Hematopoietic multipotent progenitor cell treated with erythropoietin and hydrocortisone succinate and interleukin-3 and kit ligand, for 4 days (in vitro differentiated cells): ENCODE data around the gene XPO6.
"Not testable (repeated sequence)": the region's sequence is repeated elsewhere in the genome, so short reads cannot be mapped to it uniquely, and the experiment has no call there.

Source experiments
- DNase-seq: peaks from one replicate; pipeline ENCODE4 v3.0.0-alpha.2; 2015

Gene XPO6

DNA sequence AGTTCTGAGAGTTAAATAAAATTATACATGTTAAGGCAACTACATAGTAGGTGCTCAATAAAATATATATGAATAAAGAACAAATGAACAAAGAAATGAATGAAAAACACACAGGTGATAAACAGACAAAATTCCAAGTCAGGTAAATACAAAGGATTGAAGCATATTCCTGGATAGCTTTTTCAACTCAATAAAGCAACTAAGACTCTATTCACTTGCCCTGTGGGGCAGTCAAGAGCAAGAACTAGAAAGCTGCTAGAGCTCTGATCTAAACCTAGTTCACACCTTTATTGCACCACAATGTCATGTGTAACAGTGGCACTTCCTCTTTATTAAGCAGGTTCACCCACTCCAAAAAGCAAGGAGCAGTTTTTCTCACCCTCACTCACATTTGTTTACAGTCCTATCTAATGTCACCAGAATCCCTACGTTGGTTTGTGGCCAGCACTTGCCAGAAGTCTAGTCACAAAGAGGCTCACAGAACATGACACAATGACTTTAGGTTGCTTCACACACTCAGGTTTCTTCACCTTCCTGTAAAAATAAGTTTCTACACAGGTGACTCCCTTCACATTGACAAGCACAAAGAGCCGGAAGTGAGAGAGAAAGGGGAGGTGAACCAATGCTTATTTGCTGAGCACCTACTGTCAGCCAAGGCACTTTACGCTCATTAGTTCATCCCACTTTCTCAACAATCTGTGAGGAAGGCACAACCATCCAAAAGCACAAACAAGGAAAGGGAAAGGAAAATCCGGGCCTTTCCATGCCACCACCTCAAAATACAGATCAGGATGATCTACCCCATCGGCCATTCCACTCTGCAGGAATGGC is 70.8 kb downstream of the XPO6 start:
- DNase-seq = peak; percentile 90

DNA sequence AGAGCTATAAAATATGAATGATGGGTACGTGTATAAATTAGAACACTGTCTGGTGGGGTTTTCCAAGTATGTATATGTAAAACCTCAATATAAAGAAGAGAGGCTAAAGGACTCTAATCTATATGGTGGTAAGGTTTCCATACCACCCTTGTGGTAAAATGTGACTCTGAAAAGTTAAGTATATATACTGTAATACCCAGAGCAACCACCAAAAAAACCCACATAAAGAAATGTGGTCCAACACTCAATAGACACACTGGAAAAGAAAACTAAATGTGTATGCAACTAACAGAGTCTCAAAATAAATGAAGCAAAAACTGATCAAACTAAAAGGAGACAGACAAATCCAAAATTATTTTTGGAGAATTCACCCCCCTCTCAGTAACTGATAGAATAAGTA is 72.2 kb downstream of the XPO6 start:
- peak; percentile 54 for DNase-seq

DNA sequence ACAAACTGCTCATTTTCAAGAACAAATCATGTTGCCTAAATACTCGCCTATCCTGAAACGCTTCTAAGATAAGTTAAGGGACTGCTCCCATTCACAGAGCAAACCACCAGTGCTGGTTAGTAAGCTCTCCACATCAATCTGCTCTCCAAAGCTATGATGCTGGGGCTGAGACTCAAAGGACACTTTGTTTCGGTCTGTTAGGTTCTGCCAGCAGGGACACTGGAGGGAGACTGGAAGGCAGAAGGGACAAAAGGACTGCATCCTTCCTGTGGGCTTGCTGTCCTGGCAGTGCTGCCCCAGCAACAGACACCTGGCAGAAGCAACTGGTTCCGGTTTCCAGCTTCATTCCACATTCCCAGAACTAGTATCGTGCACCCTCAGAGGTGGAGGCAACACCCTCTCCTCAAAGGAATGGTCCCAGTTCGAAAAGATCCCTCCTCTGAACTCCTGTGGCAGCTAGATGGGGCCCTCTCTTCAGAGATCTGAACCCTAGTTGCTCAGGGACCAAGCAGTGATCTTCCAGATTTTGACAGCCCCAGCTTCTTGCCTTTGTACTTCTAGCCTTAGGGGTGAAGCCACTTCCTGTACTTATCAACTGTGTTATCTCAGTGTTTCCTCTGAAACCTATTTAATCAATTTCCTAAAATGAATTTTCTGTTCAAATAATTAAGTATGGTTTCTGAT is 74.9 kb downstream of the XPO6 start:
- peak; percentile 51 for DNase-seq

DNA sequence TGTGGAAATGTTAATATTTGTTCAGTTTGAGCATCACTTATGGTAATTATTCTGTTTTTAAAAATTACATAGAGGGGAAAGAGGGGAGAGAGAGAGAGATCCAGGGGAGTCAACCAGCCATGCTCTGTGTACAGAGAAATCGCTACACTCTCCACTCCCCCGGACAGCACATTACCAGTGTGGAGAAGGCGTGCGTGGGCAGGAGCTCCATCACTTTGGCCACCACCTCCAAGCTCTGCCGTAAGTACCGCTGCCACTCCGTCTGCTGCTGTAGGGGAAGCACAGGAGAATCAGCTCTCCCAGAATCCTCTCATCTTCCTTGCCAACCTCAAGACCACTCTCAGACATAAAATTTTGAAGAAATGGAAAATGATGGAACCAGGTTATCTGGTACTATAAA is 78.1 kb downstream of the XPO6 start:
- DNase-seq = no peak

DNA sequence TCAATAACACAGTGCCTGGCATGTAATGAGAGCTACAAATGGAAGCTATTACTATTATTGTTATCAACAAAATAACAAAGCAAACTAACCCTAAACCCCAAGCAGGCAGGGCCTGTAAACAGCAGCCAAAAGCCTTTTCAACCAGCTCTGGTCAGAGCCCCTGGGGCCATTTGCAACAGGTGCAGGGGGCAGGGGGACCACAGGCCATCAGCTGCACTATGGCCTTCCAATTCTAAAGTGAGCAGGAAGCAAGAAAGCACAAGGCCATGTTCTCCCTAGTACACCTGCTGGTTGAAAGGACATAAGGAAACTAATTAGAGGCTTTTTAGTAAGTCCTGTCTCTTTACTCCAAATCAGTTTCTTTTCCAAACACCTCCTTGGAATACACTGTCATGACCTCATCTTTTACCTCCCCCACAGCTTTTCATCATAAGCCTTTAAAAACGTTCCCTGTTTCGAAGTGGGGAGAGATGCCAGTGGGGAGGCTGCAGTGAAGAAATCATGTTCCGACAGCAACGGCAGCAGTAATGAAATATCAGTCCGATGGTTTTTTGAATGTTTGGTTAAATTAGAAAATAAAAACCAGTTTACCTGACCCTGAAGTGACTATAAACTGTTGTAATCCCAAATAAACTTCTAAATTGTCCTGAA is 79.9 kb downstream of the XPO6 start:
- DNase-seq = no peak

DNA sequence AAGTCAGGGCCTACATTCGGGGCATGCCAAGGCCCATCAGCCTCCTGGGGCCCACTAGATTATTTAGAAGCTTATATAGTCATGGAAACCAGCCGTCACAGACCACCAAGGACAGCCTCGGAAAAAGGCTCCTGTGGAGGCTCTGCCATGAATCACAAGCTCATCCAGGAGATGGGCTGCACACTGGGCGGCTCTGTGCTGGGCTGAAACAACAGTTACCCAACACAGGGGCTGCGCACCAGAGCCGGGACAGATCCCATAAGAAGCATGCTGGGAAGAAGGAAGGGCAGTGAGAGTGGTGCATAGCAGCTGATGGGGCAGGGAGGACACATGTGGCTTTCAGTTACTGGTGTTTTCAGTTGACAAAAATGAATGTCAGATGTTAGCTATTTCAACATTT is 80.6 kb downstream of the XPO6 start:
- DNase-seq = no peak

DNA sequence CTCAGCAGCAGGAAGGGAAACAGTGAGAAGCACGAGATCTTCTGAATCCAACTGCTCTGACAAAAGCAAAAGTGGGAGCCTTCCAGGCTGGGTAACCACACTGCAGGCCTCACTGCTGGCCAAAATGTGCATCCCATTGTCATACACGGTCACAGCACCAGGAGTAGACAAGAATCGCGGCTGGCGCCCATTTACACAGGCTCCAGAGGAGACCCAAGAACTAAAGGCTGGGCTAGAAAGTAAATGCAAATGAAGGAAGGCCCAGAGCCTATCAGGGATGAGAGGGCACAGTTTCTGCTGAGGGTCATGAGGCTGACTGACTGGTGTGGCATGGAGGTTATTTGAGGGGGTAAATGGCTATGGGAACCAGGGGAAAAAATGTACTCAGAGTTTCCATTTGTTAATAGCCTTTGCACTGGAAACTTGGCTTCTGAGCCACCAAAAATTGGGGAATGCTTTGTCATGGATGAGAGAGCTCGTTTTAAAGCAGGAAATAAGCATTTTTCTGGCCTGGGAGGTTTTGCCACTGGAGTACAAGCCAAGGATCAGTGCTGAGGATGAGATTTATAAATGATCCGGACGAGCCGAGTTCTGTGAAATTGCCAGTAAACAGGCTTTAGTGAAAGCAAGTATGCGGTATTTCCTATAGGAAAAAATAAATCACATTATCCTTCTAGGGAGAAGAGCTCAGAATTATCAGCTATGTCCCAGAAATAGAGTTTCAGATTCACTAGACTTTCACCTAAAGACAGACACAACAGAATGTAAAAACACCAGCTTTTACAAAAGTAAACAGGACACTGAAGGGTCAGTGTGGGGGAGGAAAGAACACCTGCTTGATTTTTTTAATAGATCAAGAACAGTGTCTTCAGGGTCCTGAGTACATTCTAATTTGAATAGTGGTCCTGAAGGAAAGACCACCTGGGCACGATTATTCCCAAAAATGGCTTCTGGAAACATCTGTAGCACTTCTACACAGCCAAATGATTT is 81.4 kb downstream of the XPO6 start:
- DNase-seq = peak; percentile 13

DNA sequence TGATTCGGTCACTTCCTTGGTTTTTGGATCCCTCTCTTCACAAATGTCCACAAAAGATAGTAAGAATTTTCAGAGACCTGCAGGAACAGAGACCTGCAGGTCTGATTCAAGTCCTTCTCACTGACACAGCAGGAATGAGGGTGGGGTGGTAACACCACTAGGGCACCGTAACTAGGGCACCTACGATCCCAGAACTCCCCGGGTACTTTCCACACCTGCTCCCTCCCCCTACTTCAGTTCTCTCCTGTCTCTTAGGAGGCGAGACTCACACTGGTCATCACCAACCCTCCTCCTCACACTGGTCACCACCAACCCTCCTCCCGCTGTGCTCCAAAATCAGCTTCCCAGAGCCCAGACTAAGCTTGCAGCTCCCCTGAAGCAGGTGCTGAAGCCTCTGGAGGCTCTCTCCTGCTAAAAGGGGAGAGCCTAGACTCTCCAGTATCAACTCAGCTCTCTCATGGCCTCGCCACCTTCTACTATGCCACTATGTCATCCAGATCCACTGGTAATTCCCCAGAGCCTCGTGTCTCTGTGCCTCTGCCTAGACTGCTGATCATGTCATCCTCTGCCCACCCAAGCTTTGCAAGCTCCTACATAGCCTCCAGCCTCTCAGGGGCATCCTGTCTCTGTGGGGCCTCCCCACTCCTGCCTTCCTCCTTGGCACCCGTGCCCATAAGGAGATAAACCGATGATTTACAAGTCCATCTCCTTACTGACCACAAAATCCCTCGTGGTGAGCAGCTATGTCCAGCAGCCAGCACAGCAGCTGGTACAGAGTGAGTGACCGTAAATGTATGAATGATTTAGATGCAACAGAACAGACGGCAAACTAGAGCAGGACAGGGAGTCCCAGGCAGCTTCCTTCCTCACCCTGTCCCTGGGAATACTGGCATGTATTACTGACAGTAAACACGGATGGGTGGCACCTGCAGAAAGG is 84.8 kb downstream of the XPO6 start:
- DNase-seq = no peak

DNA sequence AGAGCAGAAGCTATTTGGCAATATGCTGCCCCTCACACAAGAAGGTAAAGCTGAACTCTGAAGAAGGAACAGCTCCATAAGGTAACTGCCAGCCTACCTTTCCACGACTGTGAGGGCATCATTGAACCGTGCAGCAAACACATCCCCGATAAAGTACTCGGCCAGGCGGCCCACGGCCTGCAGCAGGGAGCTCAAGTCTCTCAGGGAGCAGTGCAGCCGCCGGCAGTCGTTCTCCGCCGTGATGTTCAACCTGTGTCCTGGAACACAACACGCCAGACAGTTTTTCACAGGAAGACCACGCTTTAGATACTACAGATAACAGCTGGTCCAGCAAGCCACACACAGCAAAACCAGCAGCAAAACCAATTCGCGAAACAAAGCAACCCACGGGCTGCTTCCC is 86.2 kb downstream of the XPO6 start:
- DNase-seq = no peak

DNA sequence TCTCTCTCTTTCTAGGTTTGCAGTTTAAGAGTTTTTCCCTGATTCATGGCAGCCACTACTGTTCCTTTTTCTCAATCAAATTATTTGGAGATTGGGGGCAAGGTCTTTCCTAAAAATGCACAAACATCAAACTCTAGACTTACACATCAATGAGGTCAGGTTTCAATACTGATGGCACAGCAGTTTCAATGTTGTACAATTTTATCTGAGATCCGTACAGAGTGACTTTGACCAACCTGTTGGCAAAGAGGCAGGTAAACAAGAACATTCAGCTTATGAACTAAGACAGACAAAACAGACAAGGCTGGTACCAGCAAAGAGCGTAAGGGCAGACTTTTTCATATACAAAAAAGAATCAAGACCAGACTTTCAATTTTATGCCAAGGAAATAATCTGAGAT is 90.2 kb downstream of the XPO6 start:
- no peak for DNase-seq

DNA sequence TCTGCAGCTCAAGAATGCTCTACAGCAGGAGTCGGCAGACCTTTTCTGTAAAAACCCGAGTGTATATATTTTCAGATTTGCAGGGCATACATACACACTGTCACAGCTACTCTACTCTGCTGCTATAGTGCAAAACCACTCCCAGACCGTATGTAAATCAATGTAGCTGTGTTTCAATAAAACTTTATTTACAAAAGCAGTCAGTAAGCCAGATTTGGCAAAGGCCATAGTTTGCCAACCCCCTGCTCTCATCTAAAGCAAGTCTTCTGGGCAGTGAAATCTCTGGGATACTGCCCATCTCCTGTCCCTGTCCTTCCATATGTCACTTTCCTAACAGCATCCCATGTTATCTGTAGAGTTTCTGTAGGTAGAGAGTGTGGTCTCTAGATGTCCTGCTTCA is 91.0 kb downstream of the XPO6 start:
- no peak for DNase-seq

DNA sequence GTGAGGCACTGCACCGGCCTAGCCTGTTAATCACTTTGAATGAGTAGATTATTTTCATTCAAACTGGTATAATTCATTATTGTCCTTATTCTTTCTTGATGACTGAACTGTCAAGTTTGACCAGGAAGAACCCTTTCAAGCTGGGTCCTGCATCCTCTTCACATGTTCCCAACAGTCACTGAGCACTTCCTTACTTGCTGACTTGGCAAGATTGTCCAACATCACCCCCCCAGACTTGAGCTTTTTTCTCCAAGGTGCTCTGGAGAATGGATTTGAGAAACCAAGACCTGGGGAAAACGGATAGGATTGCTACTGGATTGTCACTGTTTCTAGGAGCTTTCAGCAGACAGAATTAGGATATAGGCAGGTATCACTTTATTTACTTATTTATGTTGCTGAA is 93.1 kb downstream of the XPO6 start:
- DNase-seq = no peak

DNA sequence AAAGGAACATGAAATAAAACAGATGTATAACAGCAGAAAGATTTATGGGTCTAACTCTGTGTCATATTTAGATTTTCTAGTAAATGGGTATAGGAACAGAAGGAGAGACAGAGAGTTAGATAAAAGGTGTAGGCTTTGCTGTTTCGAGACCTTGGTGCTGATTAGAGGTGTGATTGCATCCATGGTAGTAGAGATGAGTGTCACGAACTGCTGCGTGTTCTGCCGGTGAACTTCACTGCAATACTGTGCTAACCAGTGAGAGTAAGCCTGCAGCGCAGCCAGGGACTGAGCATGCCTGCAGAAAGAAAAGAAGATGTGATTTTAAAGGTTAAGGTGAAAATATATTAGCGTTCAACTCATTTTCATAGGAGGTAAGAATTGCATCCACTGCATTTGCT is 94.6 kb downstream of the XPO6 start:
- no peak for DNase-seq

DNA sequence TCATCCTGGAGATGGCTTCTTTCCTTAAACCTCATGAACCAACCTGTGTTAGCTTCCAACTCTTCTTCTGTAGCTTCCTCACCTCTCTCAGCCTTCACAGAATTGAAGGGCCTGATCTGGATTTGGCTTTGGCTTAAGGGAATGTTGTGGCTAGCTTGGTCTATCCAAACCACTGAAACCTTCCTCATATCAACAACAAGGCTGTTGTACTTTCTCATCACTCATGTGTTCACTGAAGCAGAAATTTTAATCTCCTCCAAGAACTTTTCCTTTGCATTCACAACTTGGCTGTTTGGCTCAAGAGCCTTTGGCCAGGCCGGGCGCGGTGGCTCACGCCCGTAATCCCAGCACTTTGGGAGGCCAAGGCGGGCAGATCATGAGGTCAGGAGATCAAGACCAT is 95.9 kb downstream of the XPO6 start:
- DNase-seq = not testable (repeated sequence)

DNA sequence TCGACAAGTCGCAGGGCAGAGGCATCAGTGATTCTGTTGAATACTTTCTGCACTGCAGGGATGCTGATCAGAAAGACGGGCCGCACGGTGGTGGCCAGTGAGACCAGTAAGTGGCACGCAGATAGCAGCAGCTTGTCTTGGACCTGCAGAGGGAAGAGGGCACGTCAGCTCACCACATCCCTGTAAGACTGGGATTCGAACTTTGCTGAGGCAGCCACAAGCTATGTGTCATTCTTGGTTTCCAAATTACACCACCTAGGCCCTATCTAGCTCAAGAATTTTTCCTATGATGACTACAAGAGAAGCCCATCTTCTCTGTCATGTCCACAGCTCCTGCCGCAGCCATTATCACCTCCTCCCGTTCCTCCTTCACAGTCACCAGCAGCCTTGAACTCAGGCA is 98.9 kb downstream of the XPO6 start:
- DNase-seq = no peak

DNA sequence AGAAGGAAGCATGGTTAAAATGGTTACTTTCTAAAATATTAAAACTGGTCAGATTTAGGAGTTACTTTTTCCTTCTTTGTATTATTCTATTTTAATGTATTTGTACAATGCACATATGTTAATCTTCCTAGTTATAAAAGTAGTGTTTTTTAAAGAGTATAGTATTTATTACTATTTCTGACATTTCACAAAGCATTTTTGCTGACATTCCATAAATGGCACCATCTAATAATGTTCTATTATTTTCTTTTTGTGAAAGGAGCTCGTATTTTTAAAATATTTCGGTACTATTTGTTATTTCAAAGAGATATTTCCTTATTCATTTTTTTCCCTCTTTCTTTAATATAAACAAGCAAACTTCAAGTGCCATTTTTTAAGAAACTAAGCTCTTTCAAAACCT is 100.8 kb downstream of the XPO6 start:
- no peak for DNase-seq

DNA sequence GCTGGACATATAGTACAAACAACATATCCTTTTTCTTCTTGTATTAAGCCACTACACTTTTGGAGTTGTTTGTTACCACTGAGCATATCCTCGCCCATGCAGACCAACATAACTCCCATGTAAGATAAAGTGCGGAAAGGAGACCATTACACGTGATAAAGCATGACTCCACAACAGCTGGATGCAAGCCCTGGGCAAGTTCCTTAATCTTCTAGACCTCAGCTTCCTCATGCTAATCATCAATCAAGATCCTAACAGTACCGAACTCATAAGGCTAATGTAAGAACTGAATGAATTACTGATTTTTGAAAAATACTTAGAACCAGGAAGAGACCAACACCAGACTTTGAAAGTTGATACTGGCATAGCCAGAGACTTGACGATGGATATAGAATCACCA is 101.3 kb downstream of the XPO6 start:
- peak; percentile 91 for DNase-seq

DNA sequence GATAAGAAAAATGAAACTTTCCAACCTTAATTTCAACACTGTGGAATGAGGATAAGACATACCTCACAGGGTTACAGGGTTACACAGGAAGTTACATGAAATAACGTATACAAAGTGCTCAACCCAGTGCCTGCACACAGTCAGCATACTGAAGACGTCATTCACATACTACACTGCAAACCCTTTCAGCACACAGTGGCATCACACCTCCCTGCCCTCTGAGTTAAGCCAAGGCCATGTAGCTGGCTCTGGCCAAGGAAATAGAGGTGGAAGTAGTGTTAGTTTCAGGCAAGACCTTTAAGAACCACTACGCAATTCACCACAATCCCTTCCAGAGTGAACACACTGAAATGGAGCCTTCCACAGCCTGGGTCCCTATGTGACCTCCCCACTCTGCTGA is 101.7 kb downstream of the XPO6 start:
- DNase-seq = no peak

DNA sequence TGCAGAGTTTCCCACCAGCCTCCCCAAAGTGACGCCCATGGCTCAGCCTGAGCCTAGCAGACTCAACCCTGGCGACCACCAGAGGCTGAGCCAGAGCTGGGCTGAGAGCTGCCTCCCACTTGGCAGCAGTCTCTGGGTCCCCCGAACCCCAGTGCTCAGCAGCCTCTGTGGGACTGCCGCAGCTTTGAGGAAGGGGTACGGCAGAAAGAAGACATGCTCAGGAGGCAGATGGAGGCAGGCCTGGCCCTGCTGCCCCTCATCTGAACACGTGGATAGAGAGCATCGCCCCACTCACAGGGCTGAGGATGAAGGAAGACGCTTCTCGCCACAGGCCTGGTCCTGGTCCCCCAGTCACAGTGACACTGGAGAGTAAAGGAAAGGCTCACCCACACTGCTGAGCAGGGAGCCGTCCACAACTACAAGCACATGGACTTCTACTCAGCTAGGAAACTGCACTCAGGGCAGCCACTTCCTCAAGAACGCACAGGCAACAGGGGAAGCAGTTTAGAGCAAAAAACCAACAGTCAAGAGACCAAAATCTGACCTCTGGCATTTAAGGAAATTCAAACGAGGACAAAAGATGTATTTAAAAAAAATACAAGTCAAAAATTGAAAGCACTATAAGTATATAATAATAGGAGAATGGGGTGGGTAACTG is 103.0 kb downstream of the XPO6 start:
- DNase-seq = peak; percentile 53

DNA sequence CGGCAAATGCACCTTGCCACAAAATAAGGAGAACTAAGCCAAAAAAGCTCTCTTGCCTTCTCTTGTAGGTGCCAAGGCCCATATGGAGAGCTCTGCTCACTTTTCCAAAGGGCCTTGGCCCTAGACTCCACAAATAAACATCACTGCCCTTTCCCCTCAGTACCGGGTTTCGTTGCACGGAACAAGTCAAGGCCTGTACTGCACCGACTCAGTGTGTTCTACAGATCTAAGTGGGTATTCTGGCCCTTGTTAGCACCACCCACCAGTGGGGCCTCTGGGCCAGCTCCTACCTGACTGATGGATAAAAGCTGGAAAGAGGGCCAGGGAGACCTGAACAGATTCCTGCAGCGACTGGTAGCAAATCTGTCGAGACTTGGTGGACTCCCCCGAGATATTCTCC is 104.5 kb downstream of the XPO6 start:
- DNase-seq = no peak
